H9 (cell line): ENCODE measurements around the gene MPC1. TPM values are rescaled to one million over a fixed set of nuclear protein-coding genes. Genes with fewer than 3 reads are reported as not detected.
A peak's percentile ranks its signal among the peaks of the same experiment; 100 is the strongest.
"Not testable (repeated sequence)": the region's sequence is repeated elsewhere in the genome, so short reads cannot be mapped to it uniquely, and the experiment has no call there.

Source experiments
- DNase-seq: peaks from one replicate; pipeline ENCODE4 v3.0.0-alpha.2; 2017
- H2AFZ ChIP-seq: one replicate; pipeline ENCODE4 v1.6.1; 2013; ENCODE audit warnings: mild to moderate bottlenecking, low read length, control low read depth, moderate library complexity
- H2AK5ac ChIP-seq: 2 replicates; pipeline ENCODE4 v1.6.1; 2013; ENCODE audit warnings: low read length, control low read depth, mixed read lengths; ENCODE audit not compliant: insufficient read length
- H2BK120ac ChIP-seq: one replicate; pipeline ENCODE4 v1.6.1; 2013; ENCODE audit warnings: low read depth, mild to moderate bottlenecking, low read length, control low read depth, inconsistent platforms; ENCODE audit not compliant: poor library complexity, severe bottlenecking
- H2BK12ac ChIP-seq: 2 replicates; pipeline ENCODE4 v1.6.1; 2013; ENCODE audit warnings: low read length, control low read depth, mixed read lengths, low read depth; ENCODE audit not compliant: insufficient read length
- H2BK15ac ChIP-seq: 2 replicates; pipeline ENCODE4 v1.6.1; 2013; ENCODE audit warnings: low read depth, low read length, control low read depth
- H2BK20ac ChIP-seq: one replicate; pipeline ENCODE4 v1.6.1; 2013; ENCODE audit warnings: low read depth, mild to moderate bottlenecking, low read length, control low read depth, inconsistent platforms; ENCODE audit not compliant: poor library complexity, severe bottlenecking
- H2BK5ac ChIP-seq: 2 replicates; pipeline ENCODE4 v1.6.1; 2013; ENCODE audit warnings: low read length, control low read depth, mixed read lengths; ENCODE audit not compliant: insufficient read length
- H3K14ac ChIP-seq: 2 replicates; pipeline ENCODE4 v1.6.1; 2013; ENCODE audit warnings: low read length, control low read depth; ENCODE audit not compliant: insufficient read depth
- H3K18ac ChIP-seq: 2 replicates; pipeline ENCODE4 v1.6.1; 2013; ENCODE audit warnings: low read depth, mild to moderate bottlenecking, mixed read lengths, low read length, control low read depth; ENCODE audit not compliant: insufficient read length
- H3K23ac ChIP-seq: 2 replicates; pipeline ENCODE4 v1.6.1; 2013; ENCODE audit warnings: low read length, control low read depth, mixed read lengths, low read depth; ENCODE audit not compliant: insufficient read length
- H3K23me2 ChIP-seq: 2 replicates; pipeline ENCODE4 v1.6.1; 2013; ENCODE audit warnings: low read depth, mild to moderate bottlenecking, mixed read lengths, low read length, control low read depth; ENCODE audit not compliant: insufficient read length, poor library complexity, severe bottlenecking
- H3K27ac ChIP-seq: 2 replicates; pipeline ENCODE4 v1.5.1; 2013; ENCODE audit warnings: low read length, control low read depth, mixed read lengths, low read depth; ENCODE audit not compliant: insufficient read length
- H3K27me3 ChIP-seq: 2 replicates; pipeline ENCODE4 v1.6.1; 2013; ENCODE audit warnings: low read length, control low read depth, inconsistent platforms; ENCODE audit not compliant: insufficient read depth
- H3K4ac ChIP-seq: 2 replicates; pipeline ENCODE4 v1.6.1; 2013; ENCODE audit warnings: low read depth, mild to moderate bottlenecking, control low read depth, inconsistent platforms, low read length, moderate library complexity
- H3K4me1 ChIP-seq: 2 replicates; pipeline ENCODE4 v1.6.1; 2013; ENCODE audit warnings: low read length, control low read depth, inconsistent platforms; ENCODE audit not compliant: insufficient read depth
- H3K4me2 ChIP-seq: 2 replicates; pipeline ENCODE4 v1.6.1; 2013; ENCODE audit warnings: low read length, control low read depth, mixed read lengths; ENCODE audit not compliant: insufficient read length, insufficient read depth
- H3K56ac ChIP-seq: 2 replicates; pipeline ENCODE4 v1.6.1; 2013; ENCODE audit warnings: low read depth, mild to moderate bottlenecking, mixed read lengths, low read length, control low read depth; ENCODE audit not compliant: insufficient read length
- H3K79me1 ChIP-seq: 2 replicates; pipeline ENCODE4 v1.6.1; 2013; ENCODE audit warnings: low read depth, mild to moderate bottlenecking, moderate library complexity, low read length, control low read depth, inconsistent platforms; ENCODE audit not compliant: insufficient read depth, poor library complexity, severe bottlenecking
- H3K79me2 ChIP-seq: 2 replicates; pipeline ENCODE4 v1.6.1; 2013; ENCODE audit warnings: low read length, control low read depth, inconsistent platforms; ENCODE audit not compliant: insufficient read depth
- H3K9ac ChIP-seq: 2 replicates; pipeline ENCODE4 v1.6.1; 2013; ENCODE audit warnings: low read length, control low read depth, mixed read lengths; ENCODE audit not compliant: insufficient read length; ENCODE audit errors: extremely low read depth
- H3K9me3 ChIP-seq: one replicate; pipeline ENCODE4 v1.6.1; 2013; ENCODE audit warnings: low read depth, low read length, inconsistent platforms; ENCODE audit not compliant: control insufficient read depth
- H3T11ph ChIP-seq: one replicate; pipeline ENCODE4 v1.6.1; 2013; ENCODE audit warnings: mild to moderate bottlenecking, low read length, control low read depth, inconsistent platforms
- H4K20me1 ChIP-seq: one replicate; pipeline ENCODE4 v1.6.1; 2013; ENCODE audit not compliant: control insufficient read depth, insufficient read length, insufficient read depth
- H4K5ac ChIP-seq: 2 replicates; pipeline ENCODE4 v1.6.1; 2013; ENCODE audit warnings: low read depth, mild to moderate bottlenecking, mixed read lengths, low read length, control low read depth; ENCODE audit not compliant: insufficient read length
- H4K8ac ChIP-seq: replicated peaks from 2 replicates; pipeline ENCODE4 v1.6.1; 2013; ENCODE audit warnings: low read length, control low read depth, mixed read lengths, low read depth; ENCODE audit not compliant: insufficient read length
- H4K91ac ChIP-seq: 2 replicates; pipeline ENCODE4 v1.6.1; 2013; ENCODE audit warnings: low read depth, mild to moderate bottlenecking, moderate library complexity, mixed read lengths, low read length, control low read depth; ENCODE audit not compliant: insufficient read length
- H3K27ac Mint-ChIP-seq, 3 experiments: 2 replicates in 2 of 3; 3 replicates in 1 of 3; pipeline ENCODE4 v1.8.0; 2020 to 2021; ENCODE audit warnings: mixed read lengths in 3 of 3, mild to moderate bottlenecking in 1 of 3, moderate library complexity in 1 of 3
- H3K27me3 Mint-ChIP-seq: 2 replicates; pipeline ENCODE4 v1.8.0; 2021; ENCODE audit warnings: low read depth, mild to moderate bottlenecking, moderate library complexity, mixed read lengths
- H3K36me3 Mint-ChIP-seq, 3 experiments: 2 replicates in 2 of 3; 3 replicates in 1 of 3; pipeline ENCODE4 v1.8.0; 2020 to 2021; ENCODE audit warnings: low read depth in 3 of 3, mixed read lengths in 3 of 3; ENCODE audit not compliant: insufficient read depth in 1 of 3
- H3K4me1 Mint-ChIP-seq, 2 experiments: 2 replicates each; pipeline ENCODE4 v1.8.0; 2020; ENCODE audit warnings: mixed read lengths in 2 of 2
- H3K4me3 Mint-ChIP-seq, 2 experiments: 2 replicates in 1 of 2; 3 replicates in 1 of 2; pipeline ENCODE4 v1.8.0; 2020 to 2021; ENCODE audit warnings: mild to moderate bottlenecking in 2 of 2, mixed read lengths in 2 of 2, moderate library complexity in 1 of 2
- H3K9me3 Mint-ChIP-seq, 2 experiments: 2 replicates in 1 of 2; 3 replicates in 1 of 2; pipeline ENCODE4 v1.8.0; 2020; ENCODE audit warnings: mild to moderate bottlenecking in 2 of 2, mixed read lengths in 2 of 2, moderate library complexity in 1 of 2
- WGBS: extraction: QIAGEN DNeasy Blood & Tissue Kit; methylation state at CpG from one replicate; pipeline ENCODE4 v1.1.7; 2013; ENCODE audit warnings: missing lambda C conversion rate, low lambda C conversion rate, mixed read lengths; ENCODE audit not compliant: insufficient read length; ENCODE audit errors: extremely low coverage; 5-methylcytosine and 5-hydroxymethylcytosine counted together
- total RNA-seq: library from RNA; stranded (reverse); gene quantifications from 2 replicates; pipeline ENCODE4 v1.2.1, GENCODE V29; 2021
- TF ChIP-seq, protein P1 (sequence below): fragments of 200-600 bp; sonication (generic); conservative IDR thresholded peaks from 3 replicates; pipeline ENCODE4 v1.8.0; 2021; ENCODE audit warnings: antibody characterized with exemption, mild to moderate bottlenecking

The MPC1 gene
- total RNA-seq, 1 experiment from 2014 or later, result 10.0 TPM

GRCh38 chr6:166364456-166364855 is 18.3 kb downstream of the MPC1 start:
- Histone ChIP-seq H3K14ac (no peak overlapping the region), H4K8ac (no peak overlapping the region), H3K23ac (no peak overlapping the region), H2AFZ (no peak overlapping the region), H3K27ac (peak overlapping the region; percentile 43), H3K9ac (no peak overlapping the region), H2BK15ac (0 out of 2 replicates have a peak overlapping the region, but pooled peaks have one; percentile 24), H3K23me2 (peaks cover 5% of the 10 kb centered on the region), H3K9me3 (no peaks in the 10 kb centered on the region), H3K79me2 (no peaks in the 10 kb centered on the region), H2AK5ac (peak overlapping the region; percentile 21), H3K4me1 (peaks cover 6% of the 10 kb centered on the region; the same call in 1 of the 2 replicates), H3K79me1 (no peaks in the 10 kb centered on the region), H4K91ac (no peak overlapping the region), H2BK120ac (peak overlapping the region; percentile 69), H2BK5ac (peak overlapping the region; percentile 80), H3K4ac (peak overlapping the region; percentile 66; the same call in 1 of the 2 replicates), H3K4me2 (no peak overlapping the region), H4K20me1 (no peaks in the 10 kb centered on the region), H3K27me3 (no peaks in the 10 kb centered on the region), H2BK20ac (no peak overlapping the region), H3K18ac (no peak overlapping the region), H3K56ac (no peak overlapping the region), H2BK12ac (peak overlapping the region; percentile 83), H4K5ac (no peak overlapping the region), H3T11ph (no peak overlapping the region)
- Mint-ChIP-seq H3K36me3 (no peaks in the 10 kb centered on the region; a peak in 1 of 7 replicates), H3K9me3 (peaks cover 0 to under 1% of the 10 kb centered on the region in 2 experiments; a peak in 1 of 5 replicates), H3K4me1 (peaks cover 44 to 61% of the 10 kb centered on the region in 2 experiments), H3K27me3 (no peaks in the 10 kb centered on the region), H3K27ac (peak overlapping the region; percentile 91 to 96 (median 96)), H3K4me3 (no peak overlapping the region; a peak in 1 of 5 replicates)
- TF ChIP-seq, protein P1, sequence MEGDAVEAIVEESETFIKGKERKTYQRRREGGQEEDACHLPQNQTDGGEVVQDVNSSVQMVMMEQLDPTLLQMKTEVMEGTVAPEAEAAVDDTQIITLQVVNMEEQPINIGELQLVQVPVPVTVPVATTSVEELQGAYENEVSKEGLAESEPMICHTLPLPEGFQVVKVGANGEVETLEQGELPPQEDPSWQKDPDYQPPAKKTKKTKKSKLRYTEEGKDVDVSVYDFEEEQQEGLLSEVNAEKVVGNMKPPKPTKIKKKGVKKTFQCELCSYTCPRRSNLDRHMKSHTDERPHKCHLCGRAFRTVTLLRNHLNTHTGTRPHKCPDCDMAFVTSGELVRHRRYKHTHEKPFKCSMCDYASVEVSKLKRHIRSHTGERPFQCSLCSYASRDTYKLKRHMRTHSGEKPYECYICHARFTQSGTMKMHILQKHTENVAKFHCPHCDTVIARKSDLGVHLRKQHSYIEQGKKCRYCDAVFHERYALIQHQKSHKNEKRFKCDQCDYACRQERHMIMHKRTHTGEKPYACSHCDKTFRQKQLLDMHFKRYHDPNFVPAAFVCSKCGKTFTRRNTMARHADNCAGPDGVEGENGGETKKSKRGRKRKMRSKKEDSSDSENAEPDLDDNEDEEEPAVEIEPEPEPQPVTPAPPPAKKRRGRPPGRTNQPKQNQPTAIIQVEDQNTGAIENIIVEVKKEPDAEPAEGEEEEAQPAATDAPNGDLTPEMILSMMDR, result no peak
- DNase-seq, result no peak
- no CpG with 5 or more reads among the region's 7 CpGs for WGBS

DNA sequence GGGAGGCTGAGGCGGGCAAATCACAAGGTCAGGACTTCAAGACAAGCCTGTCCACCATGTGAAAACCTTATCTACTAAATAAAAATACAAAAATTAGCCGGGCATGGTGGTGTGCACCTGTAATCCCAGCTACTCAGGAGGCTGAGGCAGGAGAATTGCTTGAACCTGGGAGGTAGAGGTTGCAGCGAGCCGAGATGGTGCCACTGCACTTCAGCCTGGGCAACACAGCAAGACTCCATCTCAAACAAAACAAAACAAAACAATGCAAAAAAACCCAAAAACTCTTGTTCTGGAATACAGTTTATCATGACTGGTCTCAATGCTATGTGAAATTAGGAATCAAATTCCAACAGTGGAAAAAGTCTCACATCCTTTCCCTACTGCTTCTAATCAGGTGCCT is 20.3 kb downstream of the MPC1 start:
- not testable (repeated sequence) for H2AFZ ChIP-seq, H3K4me1 ChIP-seq, H3K14ac ChIP-seq, H3K9me3 Mint-ChIP-seq, H3K4me2 ChIP-seq, H2BK20ac ChIP-seq, H4K8ac ChIP-seq, H3K79me2 ChIP-seq, H3K79me1 ChIP-seq, H3K18ac ChIP-seq, H3K27me3 Mint-ChIP-seq, H3K4ac ChIP-seq, H2BK5ac ChIP-seq, H3T11ph ChIP-seq, H4K20me1 ChIP-seq, H3K27ac ChIP-seq, H3K27me3 ChIP-seq, H3K27ac Mint-ChIP-seq, H4K5ac ChIP-seq, H3K9me3 ChIP-seq, H4K91ac ChIP-seq, H2AK5ac ChIP-seq, H3K23ac ChIP-seq, H3K56ac ChIP-seq, H2BK15ac ChIP-seq, H3K9ac ChIP-seq, H2BK12ac ChIP-seq, H2BK120ac ChIP-seq, DNase-seq, H3K4me3 Mint-ChIP-seq, H3K36me3 Mint-ChIP-seq, H3K23me2 ChIP-seq
- peaks cover 42 to 55% of the 10 kb centered on the region in 2 experiments for H3K4me1 Mint-ChIP-seq
- WGBS, result no CpG with 5 or more reads among the region's 4 CpGs
